H54 (cell line): Measurements from ENCODE around the gene LHPP.

Experiments
- DNase-seq: peaks from one replicate; pipeline ENCODE4 v3.0.0; 2011; ENCODE audit warnings: low spot score, mixed read lengths; ENCODE audit not compliant: insufficient read length
- FAIRE-seq: peaks from 3 replicates; lab custom pipeline; 2011; peaks lifted over from hg19 to GRCh38; lab: Jason Lieb, UNC
- POLR2A ChIP-seq: IDR thresholded peaks from 2 replicates; pipeline ENCODE4 v1.6.1; 2011; ENCODE audit warnings: low read depth, mild to moderate bottlenecking, low read length

Gene LHPP

GRCh38 chr10:124521429-124521871, 59.8 kb downstream of the LHPP start:
- no peak for TF ChIP-seq POLR2A
- DNase-seq: no peak
- no peak for FAIRE-seq

GRCh38 chr10:124522131-124522932, 60.7 kb downstream of the LHPP start:
- no peak for FAIRE-seq
- TF ChIP-seq POLR2A: no peak
- no peak for DNase-seq

- no peak for TF ChIP-seq POLR2A
- FAIRE-seq (no peak), DNase-seq (no peak)
These were observed 61.6 kb downstream of the LHPP start for GRCh38 chr10:124522933-124523871.

- no peak for TF ChIP-seq POLR2A
- FAIRE-seq (no peak), DNase-seq (no peak)
These were observed 62.3 kb downstream of the LHPP start for GRCh38 chr10:124523901-124524300.

GRCh38 chr10:124524991-124525653, 63.5 kb downstream of the LHPP start:
- FAIRE-seq: no peak
- DNase-seq: no peak
- TF ChIP-seq POLR2A: no peak

- no peak for TF ChIP-seq POLR2A
- no peak for FAIRE-seq
- DNase-seq: no peak
These were observed 64.4 kb downstream of the LHPP start for GRCh38 chr10:124525751-124526600.

- no peak for TF ChIP-seq POLR2A
- FAIRE-seq: no peak
- DNase-seq: no peak
These were observed 65.1 kb downstream of the LHPP start for GRCh38 chr10:124526621-124527267.

GRCh38 chr10:124527874-124528395, 66.3 kb downstream of the LHPP start:
- FAIRE-seq: no peak
- no peak for TF ChIP-seq POLR2A
- DNase-seq: no peak

GRCh38 chr10:124529661-124530214, 68.1 kb downstream of the LHPP start:
- TF ChIP-seq POLR2A: no peak
- DNase-seq: no peak
- FAIRE-seq: no peak

- no peak for FAIRE-seq
- no peak for TF ChIP-seq POLR2A
- DNase-seq: peak; percentile 93
These were observed 68.6 kb downstream of the LHPP start for GRCh38 chr10:124530215-124530665.

- FAIRE-seq (no peak), DNase-seq (no peak)
- no peak for TF ChIP-seq POLR2A
These were observed 69.2 kb downstream of the LHPP start for GRCh38 chr10:124530816-124531215.
